ENCODE data around the gene CNP. TPM values are rescaled to one million over a fixed set of nuclear protein-coding genes. Genes with fewer than 3 reads are reported as not detected.
A peak's percentile ranks its signal among the peaks of the same experiment; 100 is the strongest.
"Not testable (repeated sequence)": the region's sequence is repeated elsewhere in the genome, so short reads cannot be mapped to it uniquely, and the experiment has no call there.

The CNP gene
- total and polyA plus RNA-seq, 2 of the 8 experiments (the other 6 are each of a cell fraction or from before 2014, with no cell fraction given): 21.9 to 60.6 TPM

DNA sequence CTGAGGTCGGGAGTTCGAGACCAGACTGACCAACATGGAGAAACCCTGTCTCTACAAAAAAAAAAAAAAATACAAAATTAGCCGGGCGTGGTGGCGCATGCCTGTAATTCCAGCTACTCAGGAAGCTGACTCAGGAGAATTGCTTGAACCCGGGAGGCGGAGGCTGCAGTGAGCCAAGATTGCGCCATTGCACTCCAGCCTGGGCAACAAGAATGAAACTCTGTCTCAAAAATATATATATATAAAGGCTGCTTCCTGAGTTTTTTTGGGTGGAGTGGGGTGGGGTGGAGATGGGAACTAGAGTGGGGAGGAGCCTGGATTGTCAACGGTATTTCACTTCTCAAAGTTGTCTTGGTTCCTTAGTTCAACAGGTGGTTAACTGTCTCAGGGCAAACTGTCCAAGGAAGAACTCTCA lies 43.7 kb downstream of the CNP start:
- not testable (repeated sequence) for H4K8ac ChIP-seq (ENCODE audit: extremely low read depth, insufficient read depth, low read length); H4K20me1 ChIP-seq (replicated peaks in 1 of 2; ENCODE audit: control insufficient read depth in 1 of 2, insufficient read depth in 2 of 2, low read length in 2 of 2); H3K4ac ChIP-seq (replicated peaks; ENCODE audit: insufficient read length, low read depth, low read length); H3K36me3 ChIP-seq (ENCODE audit: control insufficient read depth in 2 of 4, insufficient read depth in 4 of 4, low read length in 3 of 4); H3K9me3 ChIP-seq (ENCODE audit: insufficient read depth in 2 of 2, low read depth in 1 of 2, low read length in 1 of 2); H3K4me2 ChIP-seq (ENCODE audit: insufficient read depth in 1 of 2, low read depth in 2 of 2, low read length in 2 of 2); H3K4me3 ChIP-seq (ENCODE audit: extremely low read depth in 1 of 4, insufficient read depth in 2 of 4, low read depth in 3 of 4, low read length in 4 of 4); H3K23ac ChIP-seq (ENCODE audit: insufficient read length); H2AK5ac ChIP-seq (ENCODE audit: low read depth, low read length); H3K27me3 ChIP-seq (replicated peaks in 1 of 4; ENCODE audit: control insufficient read depth in 3 of 4, extremely low read depth in 1 of 4, insufficient read depth in 3 of 4, low read length in 3 of 4); H3K9ac ChIP-seq (replicated peaks in 1 of 4; ENCODE audit: extremely low read depth in 1 of 4, low read depth in 3 of 4, low read length in 3 of 4); H2BK15ac ChIP-seq (ENCODE audit: low read length); H2BK120ac ChIP-seq (replicated peaks; ENCODE audit: low read depth, low read length); H2BK5ac ChIP-seq (ENCODE audit: low read depth, low read length); FAIRE-seq; H2BK12ac ChIP-seq (ENCODE audit: low read depth, low read length); H3K18ac ChIP-seq (ENCODE audit: extremely low read depth, low read length); DNase-seq (ENCODE audit: low read depth in 1 of 2, low spot score in 2 of 2); H2AFZ ChIP-seq (ENCODE audit: low read length); H3K23me2 ChIP-seq (ENCODE audit: low read depth, low read length); H2BK20ac ChIP-seq (ENCODE audit: low read length); H3K56ac ChIP-seq (replicated peaks; ENCODE audit: insufficient read length, low read depth, low read length); H4K5ac ChIP-seq (ENCODE audit: insufficient read length, low read depth, low read length); H4K91ac ChIP-seq (replicated peaks; ENCODE audit: insufficient read length, low read length); H3K14ac ChIP-seq (ENCODE audit: insufficient read length); H3K79me1 ChIP-seq (ENCODE audit: low read depth, low read length)
- WGBS, 2 experiments (ENCODE audit: extremely low coverage in 1 of 2, insufficient coverage in 1 of 2, insufficient read length in 1 of 2, insufficient replicate concordance in 2 of 2, low coverage in 1 of 2, low lambda C conversion rate in 2 of 2, missing lambda C conversion rate in 1 of 2): 97% methylated on average over 9 of the region's 9 CpGs; no CpG with 5 or more reads in 1 of the 2 experiments
- ChIA-PET POLR2A (ENCODE audit: partially characterized antibody) (interaction anchor here (0.7 kb wide), 1 partner anchor 90 kb away, joined by 3 read pairs; no protein-coding TSS in a partner anchor), CTCF (ENCODE audit: partially characterized antibody) (interaction anchor here (1.3 to 3.4 kb wide), 3 partner anchors 11 to 111 kb away, joined by 3 to 15 read pairs (median 7); partner anchors contain the start of genes KAT2A and NKIRAS2)
- H3K79me2 ChIP-seq (ENCODE audit: control insufficient read depth in 1 of 2, insufficient read depth in 2 of 2, low read length in 2 of 2): peaks cover 46 to 97% of the 10 kb centered on the region in 2 experiments
- peak overlapping the region; percentile 11; the same call in 1 of the 2 replicates for H3K27ac ChIP-seq (ENCODE audit: low read depth, low read length)
- peaks cover 6 to 19% (median 12%) of the 10 kb centered on the region in 4 experiments for H3K4me1 ChIP-seq (replicated peaks in 1 of 4; ENCODE audit: control insufficient read depth in 3 of 4, insufficient read depth in 4 of 4, low read length in 3 of 4)

Measured in H1 (cell line).